Fibroblast of mammary gland (primary cell): ENCODE results near the gene EHMT1.
A peak's percentile ranks its signal among the peaks of the same experiment; 100 is the strongest.

ENCODE experiments used
- DNase-seq: peaks from one replicate; pipeline ENCODE4 v3.0.0-alpha.2; 2010; ENCODE audit warnings: low read depth
- H3K4me3 ChIP-seq: 2 replicates; pipeline ENCODE4 v1.5.1; 2011; ENCODE audit warnings: low read depth, mild to moderate bottlenecking, low read length, moderate library complexity; ENCODE audit not compliant: control insufficient read depth
- TF ChIP-seq, protein P1 (sequence below): conservative IDR thresholded peaks from 2 replicates; pipeline ENCODE4 v1.5.1; 2011; ENCODE audit warnings: low read depth, low read length, inconsistent platforms; ENCODE audit not compliant: control insufficient read depth, insufficient read depth

The EHMT1 gene

DNA sequence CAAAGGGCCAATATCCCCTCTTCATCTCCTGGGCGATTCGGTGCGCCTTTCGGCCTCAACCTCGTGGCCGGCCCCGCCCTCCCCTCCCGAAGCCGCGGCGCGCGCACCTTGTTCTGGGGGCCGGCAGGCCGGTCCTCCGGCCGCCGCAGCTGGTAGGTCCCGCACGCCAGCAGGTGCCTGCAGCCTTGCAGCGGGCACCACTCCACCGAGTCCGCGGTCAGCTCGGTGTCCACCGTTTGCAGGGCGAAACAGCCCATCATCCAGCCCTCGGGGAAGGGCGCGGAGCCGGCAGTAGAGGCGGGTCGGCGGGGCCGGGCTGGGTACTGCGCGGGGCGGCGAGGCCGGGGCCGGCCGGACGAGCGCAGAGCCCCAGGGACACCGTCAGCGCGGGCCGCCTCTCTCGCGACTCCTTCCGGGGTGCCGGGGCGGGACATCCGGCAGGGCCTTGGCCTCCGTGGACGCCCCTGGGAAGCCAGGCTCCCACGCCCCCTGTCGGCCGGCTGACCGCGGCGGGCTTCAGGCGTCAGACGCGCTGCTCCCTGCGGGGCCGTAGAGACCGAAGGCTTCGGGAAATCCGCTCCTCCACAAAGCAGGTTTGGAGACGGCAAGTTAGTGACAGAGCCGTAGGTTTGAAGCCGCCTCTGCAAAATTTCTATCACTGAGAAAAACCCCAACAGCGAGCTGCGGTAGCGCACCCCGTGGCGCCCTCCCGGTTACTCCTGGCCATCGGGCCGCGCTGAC, 40.1 kb upstream of the EHMT1 start, which contains the start of gene DPH7:
Gene DPH7 (minus strand): TSS at position 408 of the 741 bp plus-strand sequence. CDS start 148 bp downstream, at position 260.
- peak; percentile 85 for DNase-seq
- peak within 1 kb of the TSS; percentile 72 for H3K4me3 ChIP-seq
- TF ChIP-seq, protein P1, sequence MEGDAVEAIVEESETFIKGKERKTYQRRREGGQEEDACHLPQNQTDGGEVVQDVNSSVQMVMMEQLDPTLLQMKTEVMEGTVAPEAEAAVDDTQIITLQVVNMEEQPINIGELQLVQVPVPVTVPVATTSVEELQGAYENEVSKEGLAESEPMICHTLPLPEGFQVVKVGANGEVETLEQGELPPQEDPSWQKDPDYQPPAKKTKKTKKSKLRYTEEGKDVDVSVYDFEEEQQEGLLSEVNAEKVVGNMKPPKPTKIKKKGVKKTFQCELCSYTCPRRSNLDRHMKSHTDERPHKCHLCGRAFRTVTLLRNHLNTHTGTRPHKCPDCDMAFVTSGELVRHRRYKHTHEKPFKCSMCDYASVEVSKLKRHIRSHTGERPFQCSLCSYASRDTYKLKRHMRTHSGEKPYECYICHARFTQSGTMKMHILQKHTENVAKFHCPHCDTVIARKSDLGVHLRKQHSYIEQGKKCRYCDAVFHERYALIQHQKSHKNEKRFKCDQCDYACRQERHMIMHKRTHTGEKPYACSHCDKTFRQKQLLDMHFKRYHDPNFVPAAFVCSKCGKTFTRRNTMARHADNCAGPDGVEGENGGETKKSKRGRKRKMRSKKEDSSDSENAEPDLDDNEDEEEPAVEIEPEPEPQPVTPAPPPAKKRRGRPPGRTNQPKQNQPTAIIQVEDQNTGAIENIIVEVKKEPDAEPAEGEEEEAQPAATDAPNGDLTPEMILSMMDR: peak; percentile 55

DNA sequence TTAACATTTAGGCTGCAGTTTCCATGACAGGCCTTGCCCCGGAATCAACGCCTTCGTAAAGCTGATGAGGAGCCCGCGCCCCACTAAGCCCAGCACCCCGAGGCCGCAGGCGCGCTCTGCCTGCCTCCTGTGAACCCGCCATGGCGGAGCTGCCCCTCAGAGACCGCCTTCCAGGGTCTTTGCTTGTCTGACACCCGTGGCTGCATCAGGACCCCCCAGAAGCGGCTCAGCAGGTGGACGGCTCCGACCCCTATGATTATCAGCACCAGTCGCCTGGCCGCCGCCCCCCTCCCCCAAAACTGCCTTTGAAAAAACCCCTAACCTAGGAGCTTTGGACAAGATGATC, 39.6 kb upstream of the EHMT1 start:
- DNase-seq: no peak
- H3K4me3 ChIP-seq: peak overlapping the region; percentile 50
- TF ChIP-seq, protein P1: no peak

DNA sequence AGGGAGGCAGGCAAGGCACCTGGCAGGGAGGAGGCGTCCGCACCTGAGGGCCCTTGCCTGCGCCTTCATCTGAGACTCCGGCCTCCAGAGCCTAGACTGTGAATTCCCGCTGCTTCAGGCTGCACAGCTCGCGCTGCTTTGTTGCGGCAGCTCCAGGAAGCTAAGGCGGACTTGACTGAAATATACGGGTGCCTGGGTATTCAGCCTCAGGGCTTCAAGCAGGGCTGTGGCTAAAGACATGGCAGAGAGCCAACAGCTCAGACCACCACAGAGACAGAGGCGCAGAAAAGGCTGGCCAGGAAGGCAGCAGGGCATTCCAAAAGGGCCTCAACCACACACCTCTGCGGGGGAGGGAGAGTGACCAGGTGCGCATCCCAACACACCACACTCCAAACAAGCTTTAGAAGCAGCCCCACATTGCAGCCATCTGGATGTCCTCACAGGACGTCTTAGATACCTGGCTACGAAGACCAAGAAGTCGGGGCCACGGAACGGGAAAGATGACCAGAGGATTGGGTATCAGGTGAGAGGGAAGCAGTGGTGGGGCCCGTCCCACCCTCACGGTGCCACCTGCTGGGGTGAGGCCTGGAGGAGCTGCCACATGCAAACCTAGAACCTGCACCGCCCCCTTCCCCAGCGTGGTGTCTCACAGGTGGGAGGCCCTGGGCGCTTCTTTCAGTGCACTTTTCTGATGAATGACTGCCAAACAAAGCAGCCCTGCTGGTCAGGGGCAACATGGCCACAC, 38.4 kb upstream of the EHMT1 start:
- TF ChIP-seq, protein P1: no peak
- H3K4me3 ChIP-seq: no peak overlapping the region
- DNase-seq: no peak

DNA sequence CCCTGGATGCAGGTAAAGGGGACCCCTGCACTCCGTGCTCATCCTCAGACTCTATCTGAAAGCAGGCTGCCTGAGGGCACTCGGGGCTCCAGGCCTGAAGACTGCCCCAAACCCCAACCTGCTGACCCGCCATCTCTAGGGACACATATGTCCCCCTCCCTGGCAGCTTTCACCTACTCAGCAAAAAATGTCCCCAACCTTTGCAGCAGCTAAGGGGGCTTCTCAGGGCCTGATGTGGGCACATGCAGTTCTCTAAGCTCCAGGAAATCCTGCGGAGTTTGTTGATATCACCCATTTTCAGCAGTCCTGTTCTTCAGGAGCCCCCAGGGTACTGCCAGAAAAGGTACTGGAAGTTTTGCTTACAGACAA, 37.9 kb upstream of the EHMT1 start:
- no peak for DNase-seq
- TF ChIP-seq, protein P1: no peak
- no peak overlapping the region for H3K4me3 ChIP-seq

DNA sequence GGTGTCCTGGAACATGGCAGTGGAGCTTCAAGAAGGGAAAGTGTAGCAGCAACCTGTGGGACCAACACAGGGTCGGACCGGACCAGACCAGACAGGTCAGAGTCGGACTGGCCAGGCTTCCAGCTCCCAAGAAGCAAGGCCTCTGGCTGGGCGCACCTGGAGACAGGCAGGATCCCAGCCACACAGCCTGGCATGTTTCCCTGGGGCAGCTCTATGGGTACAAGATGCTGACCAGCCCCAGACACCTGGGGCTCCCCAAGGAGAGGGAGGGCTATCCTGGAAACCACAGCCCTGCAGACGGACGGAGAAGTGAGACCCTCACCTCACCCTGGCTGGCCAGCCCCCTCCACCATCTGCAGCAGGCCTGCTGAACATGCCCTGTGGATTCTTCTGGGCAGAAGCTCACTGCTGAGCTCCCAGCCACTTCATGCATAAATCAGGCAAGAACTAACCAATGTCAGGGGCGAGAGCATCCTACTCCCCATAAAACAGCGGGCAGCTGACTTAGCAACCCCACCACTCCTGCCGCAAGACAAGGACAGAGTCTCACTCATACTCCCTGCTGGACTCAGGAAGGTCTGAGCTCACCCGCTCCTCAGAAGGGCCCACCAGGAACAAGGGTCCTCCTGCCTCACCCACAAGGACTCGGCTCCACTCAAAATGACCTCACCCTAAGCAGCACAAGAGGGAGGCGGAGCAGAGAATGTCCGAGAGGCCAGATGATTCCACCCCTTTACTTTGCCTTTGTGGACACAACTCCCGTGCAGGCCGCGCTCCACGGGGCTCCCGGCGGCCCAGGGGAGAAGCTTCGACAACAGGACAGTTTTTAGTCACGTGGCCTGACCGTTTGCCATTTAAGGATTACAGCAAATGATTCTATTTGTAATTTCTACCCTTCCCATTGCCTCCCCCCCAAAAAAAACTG, 37.2 kb upstream of the EHMT1 start:
- no peak for DNase-seq
- H3K4me3 ChIP-seq: no peak overlapping the region
- TF ChIP-seq, protein P1: no peak

DNA sequence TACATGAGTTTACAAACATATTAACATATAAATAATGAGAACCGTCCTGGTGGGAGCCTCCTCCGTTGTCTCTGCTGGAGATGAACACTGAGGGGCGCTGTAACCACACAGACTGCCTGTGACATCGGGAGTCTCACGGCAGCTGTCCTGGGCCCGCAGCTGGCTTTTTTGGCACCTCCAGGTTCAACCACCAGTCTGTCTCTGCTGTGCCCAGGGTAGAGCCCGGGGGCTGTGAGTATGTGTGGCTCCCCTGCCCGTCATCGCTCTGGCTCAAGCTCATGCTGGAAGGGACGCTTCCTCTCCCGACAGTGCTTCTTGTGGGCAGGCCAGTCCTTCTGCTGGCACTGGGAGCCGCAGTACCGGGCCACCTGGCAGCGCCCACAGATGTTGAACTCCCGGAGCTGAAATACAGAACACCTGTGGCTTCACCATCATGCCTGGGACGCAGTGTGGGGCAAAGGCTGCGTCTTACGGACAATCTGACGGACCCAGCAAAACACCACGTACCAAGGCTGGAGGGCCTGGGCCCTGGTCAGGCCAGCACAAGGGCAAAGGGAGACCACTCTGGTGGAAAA, 36.4 kb upstream of the EHMT1 start:
- peak; percentile 37 for DNase-seq
- TF ChIP-seq, protein P1: peak; percentile 33
- H3K4me3 ChIP-seq: no peak overlapping the region
